Transverse colon (tissue), 4 donors: ENCODE measurements around the gene LRP1B.

Source experiments
- POLR2AphosphoS5 ChIP-seq, 3 donors: sonication (generic); formaldehyde crosslinking; IDR thresholded peaks; one replicate each; pipeline ENCODE4 v1.6.1; 2016; ENCODE audit warnings: antibody characterized with exemption in 3 of 3
- TF ChIP-seq, protein P1 (sequence below), 5 experiments: fragments of 200-600 bp in 3 of 5; fragments of 450-650 bp in 2 of 5; sonication (generic) in 3 of 5; IDR thresholded peaks; 1 replicate in 2 of 5; 2 replicates in 3 of 5; pipeline ENCODE4 v1.5.1; 2016 to 2017; ENCODE audit warnings: antibody characterized with exemption in 5 of 5, inconsistent platforms in 3 of 5, mild to moderate bottlenecking in 2 of 5, moderate library complexity in 1 of 5

GRCh38 chr2:141641462-141641861 lies 489.4 kb downstream of the LRP1B start:
- TF ChIP-seq POLR2AphosphoS5 (IDR thresholded peaks at IDR 0.05): no peak
- TF ChIP-seq, protein P1, sequence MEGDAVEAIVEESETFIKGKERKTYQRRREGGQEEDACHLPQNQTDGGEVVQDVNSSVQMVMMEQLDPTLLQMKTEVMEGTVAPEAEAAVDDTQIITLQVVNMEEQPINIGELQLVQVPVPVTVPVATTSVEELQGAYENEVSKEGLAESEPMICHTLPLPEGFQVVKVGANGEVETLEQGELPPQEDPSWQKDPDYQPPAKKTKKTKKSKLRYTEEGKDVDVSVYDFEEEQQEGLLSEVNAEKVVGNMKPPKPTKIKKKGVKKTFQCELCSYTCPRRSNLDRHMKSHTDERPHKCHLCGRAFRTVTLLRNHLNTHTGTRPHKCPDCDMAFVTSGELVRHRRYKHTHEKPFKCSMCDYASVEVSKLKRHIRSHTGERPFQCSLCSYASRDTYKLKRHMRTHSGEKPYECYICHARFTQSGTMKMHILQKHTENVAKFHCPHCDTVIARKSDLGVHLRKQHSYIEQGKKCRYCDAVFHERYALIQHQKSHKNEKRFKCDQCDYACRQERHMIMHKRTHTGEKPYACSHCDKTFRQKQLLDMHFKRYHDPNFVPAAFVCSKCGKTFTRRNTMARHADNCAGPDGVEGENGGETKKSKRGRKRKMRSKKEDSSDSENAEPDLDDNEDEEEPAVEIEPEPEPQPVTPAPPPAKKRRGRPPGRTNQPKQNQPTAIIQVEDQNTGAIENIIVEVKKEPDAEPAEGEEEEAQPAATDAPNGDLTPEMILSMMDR (IDR thresholded peaks at IDR 0.05): no peak
